C4-2B (cell line): ENCODE data around the gene OR10J1.

Experiments used
- CTCF ChIP-seq: fragments of 450-650 bp; conservative IDR thresholded peaks from 2 replicates; pipeline ENCODE4 v1.5.1; 2017; ENCODE audit warnings: mild to moderate bottlenecking
- ZFX ChIP-seq: fragments of 450-650 bp; IDR thresholded peaks from 2 replicates; pipeline ENCODE4 v1.6.1; 2017

- no peak for TF ChIP-seq CTCF
- TF ChIP-seq ZFX: no peak
Observed at GRCh38 chr1:159442428-159442827, 2.9 kb downstream of the OR10J1 start.
